Brain microvascular endothelial cell (primary cell): ENCODE data around the gene CLSTN2.

Experiments
- DNase-seq: peaks from one replicate; pipeline ENCODE4 v3.0.0-alpha.2; 2020
- H3K27ac ChIP-seq: fragments of 250-450 bp; sonication (Bioruptor Pico); 2 replicates; pipeline ENCODE4 v1.5.1; 2020; ENCODE audit warnings: mild to moderate bottlenecking, moderate library complexity
- H3K27me3 ChIP-seq: fragments of 250-450 bp; sonication (Bioruptor Pico); replicated peaks from 2 replicates; pipeline ENCODE4 v1.5.1; 2020; ENCODE audit warnings: mild to moderate bottlenecking
- H3K36me3 ChIP-seq: fragments of 250-450 bp; sonication (Bioruptor Pico); replicated peaks from 2 replicates; pipeline ENCODE4 v1.5.1; 2020; ENCODE audit warnings: mild to moderate bottlenecking
- H3K4me3 ChIP-seq: 2 replicates; pipeline ENCODE4 v1.5.1; 2011; ENCODE audit warnings: low read depth, mild to moderate bottlenecking, control low read depth, low read length, moderate library complexity
- CTCF ChIP-seq: IDR thresholded peaks from 2 replicates; pipeline ENCODE4 v1.5.1; 2011; ENCODE audit warnings: low read depth, mild to moderate bottlenecking, moderate library complexity, low read length, control low read depth, inconsistent platforms; ENCODE audit errors: missing control alignments
- in situ Hi-C: cut with HindIII; loops from 2 replicates; pipeline ENCODE4 v1.10.0; 2017; ENCODE audit warnings: low sequenced_read_pairs, low pct_ligation_motif_present

CLSTN2 gene

GRCh38 chr3:140015741-140016140 lies 80.8 kb downstream of the CLSTN2 start:
- Histone ChIP-seq H3K27me3 (no peaks in the 10 kb centered on the region), H3K27ac (no peak overlapping the region), H3K36me3 (no peaks in the 10 kb centered on the region), H3K4me3 (no peak overlapping the region)
- no peak for TF ChIP-seq CTCF
- in situ Hi-C loops: no loop called here
- no peak for DNase-seq

DNA sequence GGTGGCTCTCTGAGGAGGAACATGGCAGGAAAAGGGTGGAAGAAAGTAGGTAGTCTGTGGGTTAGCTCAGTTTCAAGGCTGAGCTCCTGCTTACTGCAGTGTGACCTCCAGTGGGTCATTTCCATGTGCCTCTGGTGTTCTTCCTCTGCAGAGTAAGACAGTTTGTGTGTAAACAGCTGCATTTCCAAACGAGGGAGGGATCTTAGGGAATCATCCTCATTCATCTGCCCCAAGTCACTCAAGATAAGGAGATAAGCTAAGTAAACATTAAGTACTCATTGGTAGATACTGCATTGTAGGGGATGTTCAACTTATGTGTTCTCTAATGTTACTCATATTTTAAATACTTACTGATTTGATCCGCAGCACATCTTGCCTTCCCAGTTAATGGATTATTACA lies 83.6 kb downstream of the CLSTN2 start:
- no peaks in the 10 kb centered on the region for H3K27me3 ChIP-seq
- no peaks in the 10 kb centered on the region for H3K36me3 ChIP-seq
- DNase-seq: no peak
- no peak overlapping the region for H3K27ac ChIP-seq
- no peak overlapping the region for H3K4me3 ChIP-seq
- in situ Hi-C loops: no loop called here
- TF ChIP-seq CTCF: no peak

DNA sequence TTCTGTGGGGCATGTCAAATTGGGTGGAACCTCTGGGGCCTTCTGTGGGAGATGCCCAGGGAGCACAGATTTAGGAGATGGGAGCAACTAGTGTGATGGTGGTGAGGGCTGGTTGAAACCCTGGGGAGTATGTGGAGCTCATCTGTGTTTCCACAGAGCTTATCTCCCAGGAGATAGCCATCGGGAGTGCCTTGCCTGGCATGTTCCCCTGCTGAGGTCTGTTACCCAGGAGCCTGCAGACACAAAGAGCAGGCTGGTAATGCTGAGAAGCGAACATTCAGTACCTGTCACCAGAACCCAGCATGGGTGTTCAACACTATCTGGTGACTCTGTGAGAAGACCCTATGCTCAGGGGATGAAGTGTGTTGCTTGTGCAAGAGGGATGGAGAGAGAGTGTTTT lies 85.0 kb downstream of the CLSTN2 start:
- Histone ChIP-seq H3K27ac (no peak overlapping the region), H3K27me3 (no peaks in the 10 kb centered on the region), H3K36me3 (no peaks in the 10 kb centered on the region), H3K4me3 (no peak overlapping the region)
- DNase-seq: no peak
- no peak for TF ChIP-seq CTCF
- in situ Hi-C loops: no loop called here

- in situ Hi-C loops: no loop called here
- no peaks in the 10 kb centered on the region for H3K36me3 ChIP-seq
Observed at GRCh38 chr3:140020541-140020940, 85.6 kb downstream of the CLSTN2 start.

DNA sequence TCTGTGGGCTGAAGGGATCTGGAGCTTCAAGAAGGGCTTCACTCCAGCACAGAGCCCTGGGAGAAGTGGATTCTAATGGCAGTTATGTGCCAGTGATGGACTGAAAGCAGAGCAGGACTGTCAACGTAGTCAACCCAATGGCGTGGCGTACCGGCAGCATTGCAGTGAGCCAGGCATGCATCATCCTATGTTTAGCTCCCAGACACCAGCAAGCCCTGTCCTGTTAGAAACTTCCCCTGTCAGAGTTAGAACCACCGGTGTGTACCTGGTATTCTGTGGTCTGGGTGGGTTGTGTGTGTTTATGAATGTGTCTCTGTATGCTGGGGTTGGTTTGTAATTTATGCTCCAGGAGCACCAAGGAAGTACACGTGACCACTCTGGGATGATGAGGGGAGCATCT lies 86.3 kb downstream of the CLSTN2 start:
- no peak for DNase-seq
- in situ Hi-C loops: no loop called here
- H3K27me3 ChIP-seq: no peaks in the 10 kb centered on the region
- H3K36me3 ChIP-seq: no peaks in the 10 kb centered on the region
- H3K27ac ChIP-seq: no peak overlapping the region
- no peak for TF ChIP-seq CTCF
- H3K4me3 ChIP-seq: no peak overlapping the region

More at GRCh38 chr3:140020541-140020940, 85.6 kb downstream of the CLSTN2 start:
- no peak for DNase-seq
- Histone ChIP-seq H3K4me3 (no peak overlapping the region), H3K27me3 (no peaks in the 10 kb centered on the region), H3K27ac (no peak overlapping the region)
- TF ChIP-seq CTCF: no peak

GRCh38 chr3:140022066-140022770 lies 87.2 kb downstream of the CLSTN2 start:
- no peaks in the 10 kb centered on the region for H3K27me3 ChIP-seq
- no peaks in the 10 kb centered on the region for H3K36me3 ChIP-seq
- H3K4me3 ChIP-seq: no peak overlapping the region
- H3K27ac ChIP-seq: no peak overlapping the region
- in situ Hi-C loops: no loop called here
- TF ChIP-seq CTCF: no peak
- no peak for DNase-seq
